ENCODE measurements around the gene PYHIN1. TPM values are rescaled to one million over a fixed set of nuclear protein-coding genes. Genes with fewer than 3 reads are reported as not detected.
A peak's percentile ranks its signal among the peaks of the same experiment; 100 is the strongest.
"Not testable (repeated sequence)": the region's sequence is repeated elsewhere in the genome, so short reads cannot be mapped to it uniquely, and the experiment has no call there.

The PYHIN1 gene
- polyA plus RNA-seq, 1 experiment, result not detected

- DNase-seq (ENCODE audit: low read depth, low spot score), result peak; percentile 85
- H3K9me3 ChIP-seq (ENCODE audit: control insufficient read depth, insufficient read depth, low read length), result no peaks in the 10 kb centered on the region
- H3K27me3 ChIP-seq (ENCODE audit: control insufficient read depth, insufficient read depth, low read length), result no peaks in the 10 kb centered on the region
- H3K4me3 ChIP-seq (ENCODE audit: low read depth, low read length), result peak overlapping the region; percentile 69
- CTCF ChIA-PET, result interaction anchor here (1.2 to 2.0 kb wide), 5 partner anchors 9 to 798 kb away, joined by 3 to 6 read pairs (median 6); partner anchors contain the start of gene IFI16
- POLR2A ChIA-PET, result interaction anchor here (1.3 kb wide), 1 partner anchor 40 kb away, joined by 4 read pairs; no protein-coding TSS in a partner anchor
- TF ChIP-seq CTCF (IDR thresholded peaks at IDR 0.05; ENCODE audit: low read depth, low read length), result no peak
- H3K27ac ChIP-seq (ENCODE audit: low read depth, low read length), result no peak overlapping the region
Measured at GRCh38 chr1:159000625-159001024, 69.3 kb downstream of the PYHIN1 start.

GRCh38 chr1:159005161-159005560, 73.8 kb downstream of the PYHIN1 start:
- no peak overlapping the region for H3K27ac ChIP-seq (ENCODE audit: low read depth, low read length)
- no peaks in the 10 kb centered on the region for H3K9me3 ChIP-seq (ENCODE audit: control insufficient read depth, insufficient read depth, low read length)
- no peaks in the 10 kb centered on the region for H3K27me3 ChIP-seq (ENCODE audit: control insufficient read depth, insufficient read depth, low read length)
- POLR2A ChIA-PET, result no interaction called here
- CTCF ChIA-PET, result interaction anchor here (0.6 to 1.0 kb wide), 2 partner anchors 67 to 776 kb away, joined by 3 read pairs; partner anchors contain the start of gene DUSP23
- no peak for DNase-seq (ENCODE audit: low read depth, low spot score)
- H3K4me3 ChIP-seq (ENCODE audit: low read depth, low read length), result no peak overlapping the region
- TF ChIP-seq CTCF (IDR thresholded peaks at IDR 0.05; ENCODE audit: low read depth, low read length), result no peak

- no peak for TF ChIP-seq CTCF (IDR thresholded peaks at IDR 0.05; ENCODE audit: low read depth, low read length)
- H3K4me3 ChIP-seq (ENCODE audit: low read depth, low read length), result no peak overlapping the region
- DNase-seq (ENCODE audit: low read depth, low spot score), result no peak
- ChIA-PET POLR2A (no interaction called here), CTCF (interaction anchor here (0.6 to 1.0 kb wide), 2 partner anchors 67 to 775 kb away, joined by 3 read pairs; partner anchors contain the start of gene DUSP23)
- no peaks in the 10 kb centered on the region for H3K27me3 ChIP-seq (ENCODE audit: control insufficient read depth, insufficient read depth, low read length)
- no peaks in the 10 kb centered on the region for H3K9me3 ChIP-seq (ENCODE audit: control insufficient read depth, insufficient read depth, low read length)
- H3K27ac ChIP-seq (ENCODE audit: low read depth, low read length), result no peak overlapping the region
Measured at GRCh38 chr1:159005676-159006075, 74.3 kb downstream of the PYHIN1 start.

GRCh38 chr1:159006210-159006807, 75.0 kb downstream of the PYHIN1 start:
- CTCF ChIA-PET, result interaction anchor here (1.0 kb wide), 1 partner anchor 66 kb away, joined by 3 read pairs; no protein-coding TSS in a partner anchor
- H3K27me3 ChIP-seq (ENCODE audit: control insufficient read depth, insufficient read depth, low read length); H3K27ac ChIP-seq (ENCODE audit: low read depth, low read length); POLR2A ChIA-PET; H3K9me3 ChIP-seq (ENCODE audit: control insufficient read depth, insufficient read depth, low read length); DNase-seq (ENCODE audit: low read depth, low spot score); H3K4me3 ChIP-seq (ENCODE audit: low read depth, low read length): not testable (repeated sequence)

GRCh38 chr1:159007726-159008125, 76.4 kb downstream of the PYHIN1 start:
- CTCF ChIA-PET, result interaction anchor here (3.1 kb wide), 1 partner anchor 9 kb away, joined by 15 read pairs; no protein-coding TSS in a partner anchor
- H3K27ac ChIP-seq (ENCODE audit: low read depth, low read length), result no peak overlapping the region
- POLR2A ChIA-PET, result no interaction called here
- H3K27me3 ChIP-seq (ENCODE audit: control insufficient read depth, insufficient read depth, low read length), result no peaks in the 10 kb centered on the region
- no peak for DNase-seq (ENCODE audit: low read depth, low spot score)
- no peak overlapping the region for H3K4me3 ChIP-seq (ENCODE audit: low read depth, low read length)
- TF ChIP-seq CTCF (IDR thresholded peaks at IDR 0.05; ENCODE audit: low read depth, low read length), result no peak
- H3K9me3 ChIP-seq (ENCODE audit: control insufficient read depth, insufficient read depth, low read length), result no peaks in the 10 kb centered on the region

Data from AG04450 (cell line).